SK-N-SH treated with all-trans-retinoic acid at 6 μM for 48 hours (cell line): ENCODE measurements around the gene MSL2.

Source experiments
- ATAC-seq: fragments of 200-7000 bp; cut with Tn5 transposase; 3 replicates; pipeline ENCODE4 v1.9.1; 2020; ENCODE audit warnings: mild to moderate bottlenecking, moderate library complexity
- ARNTL ChIP-seq: fragments of 450-650 bp; formaldehyde crosslinking; IDR thresholded peaks from 2 replicates; pipeline ENCODE4 v1.5.0; 2020; ENCODE audit warnings: low read depth, mild to moderate bottlenecking, moderate library complexity, borderline replicate concordance
- BACH2 ChIP-seq: fragments of 250-450 bp; sonication (Bioruptor Pico); IDR thresholded peaks from 2 replicates; pipeline ENCODE4 v1.9.0; 2021; ENCODE audit warnings: mild to moderate bottlenecking, borderline replicate concordance
- CREB5 ChIP-seq: fragments of 250-450 bp; sonication (Bioruptor Pico); IDR thresholded peaks from 2 replicates; pipeline ENCODE4 v1.5.1; 2020; ENCODE audit warnings: low read depth, mild to moderate bottlenecking, moderate library complexity
- CSDC2 ChIP-seq: fragments of 250-450 bp; sonication (Bioruptor Pico); IDR thresholded peaks from 2 replicates; pipeline ENCODE4 v1.5.0; 2020; ENCODE audit warnings: mild to moderate bottlenecking, moderate library complexity
- CSRNP3 ChIP-seq: fragments of 250-450 bp; sonication (Bioruptor Pico); IDR thresholded peaks from 2 replicates; pipeline ENCODE4 v1.5.1; 2021; ENCODE audit warnings: mild to moderate bottlenecking, moderate library complexity
- ESRRG ChIP-seq: fragments of 250-450 bp; sonication (Bioruptor Pico); IDR thresholded peaks from 2 replicates; pipeline ENCODE4 v1.6.1; 2021; ENCODE audit warnings: mild to moderate bottlenecking
- GLIS3 ChIP-seq: fragments of 250-450 bp; sonication (Bioruptor Pico); IDR thresholded peaks from 2 replicates; pipeline ENCODE4 v1.5.0; 2020; ENCODE audit warnings: mild to moderate bottlenecking, moderate library complexity
- ISL1 ChIP-seq: fragments of 250-450 bp; sonication (Bioruptor Pico); IDR thresholded peaks from 2 replicates; pipeline ENCODE4 v2.1.2; 2022; ENCODE audit warnings: mild to moderate bottlenecking, moderate library complexity
- OSR1 ChIP-seq: fragments of 250-450 bp; sonication (Bioruptor Pico); IDR thresholded peaks from 2 replicates; pipeline ENCODE4 v1.8.0; 2022; ENCODE audit warnings: moderate library complexity, mild to moderate bottlenecking, inconsistent platforms
- PATZ1 ChIP-seq: fragments of 250-450 bp; sonication (Bioruptor Pico); IDR thresholded peaks from 2 replicates; pipeline ENCODE4 v1.8.0; 2020; ENCODE audit warnings: mild to moderate bottlenecking, moderate library complexity, borderline replicate concordance
- POU6F1 ChIP-seq: fragments of 250-450 bp; sonication (Bioruptor Pico); IDR thresholded peaks from 2 replicates; pipeline ENCODE4 v1.8.0; 2021; ENCODE audit warnings: low read depth, mild to moderate bottlenecking, moderate library complexity, borderline replicate concordance
- PPARA ChIP-seq: fragments of 250-450 bp; sonication (Bioruptor Pico); IDR thresholded peaks from 2 replicates; pipeline ENCODE4 v1.5.0; 2020; ENCODE audit warnings: mild to moderate bottlenecking, borderline replicate concordance
- RARB ChIP-seq: fragments of 250-450 bp; sonication (Bioruptor Pico); IDR thresholded peaks from 2 replicates; pipeline ENCODE4 v1.8.0; 2021; ENCODE audit warnings: mild to moderate bottlenecking, moderate library complexity
- SNAI2 ChIP-seq: fragments of 250-450 bp; sonication (Bioruptor Pico); IDR thresholded peaks from 2 replicates; pipeline ENCODE4 v1.5.0; 2020; ENCODE audit warnings: mild to moderate bottlenecking, moderate library complexity
- TCF4 ChIP-seq: fragments of 250-450 bp; sonication (Bioruptor Pico); IDR thresholded peaks from 2 replicates; pipeline ENCODE4 v1.8.0; 2021; ENCODE audit warnings: mild to moderate bottlenecking, moderate library complexity, borderline replicate concordance
- TSHZ2 ChIP-seq: fragments of 250-450 bp; sonication (Bioruptor Pico); IDR thresholded peaks from 2 replicates; pipeline ENCODE4 v1.5.0; 2020; ENCODE audit warnings: mild to moderate bottlenecking, moderate library complexity
- ZC3H10 ChIP-seq: fragments of 250-450 bp; sonication (Bioruptor Pico); IDR thresholded peaks from 2 replicates; pipeline ENCODE4 v1.5.1; 2021; ENCODE audit warnings: mild to moderate bottlenecking, moderate library complexity
- ZFP3 ChIP-seq: fragments of 250-450 bp; sonication (Bioruptor Pico); IDR thresholded peaks from 2 replicates; pipeline ENCODE4 v1.5.0; 2020; ENCODE audit warnings: mild to moderate bottlenecking, moderate library complexity
- ZFP30 ChIP-seq: fragments of 450-650 bp; formaldehyde crosslinking; IDR thresholded peaks from 2 replicates; pipeline ENCODE4 v1.5.0; 2022; ENCODE audit warnings: mild to moderate bottlenecking, moderate library complexity
- ZNF565 ChIP-seq: fragments of 450-650 bp; formaldehyde crosslinking; conservative IDR thresholded peaks from 2 replicates; pipeline ENCODE4 v1.5.0; 2020; ENCODE audit warnings: low read depth, mild to moderate bottlenecking, moderate library complexity
- ZNF8 ChIP-seq: fragments of 450-650 bp; formaldehyde crosslinking; IDR thresholded peaks from 2 replicates; pipeline ENCODE4 v1.5.0; 2020; ENCODE audit warnings: mild to moderate bottlenecking, moderate library complexity

MSL2 gene

GRCh38 chr3:136136454-136136853 lies 59.7 kb downstream of the MSL2 start:
- no peak for ATAC-seq
- no peak for TF ChIP-seq POU6F1 (CRISPR knock-in tag)
- TF ChIP-seq ZFP30 = no peak
- no peak for TF ChIP-seq SNAI2 (CRISPR knock-in tag)
- no peak for TF ChIP-seq PATZ1 (CRISPR knock-in tag)
- TF ChIP-seq TCF4 (CRISPR knock-in tag) = no peak
- no peak for TF ChIP-seq GLIS3 (CRISPR knock-in tag)
- TF ChIP-seq TSHZ2 = no peak
- TF ChIP-seq BACH2 (CRISPR knock-in tag) = no peak
- TF ChIP-seq CSRNP3 (CRISPR knock-in tag) = no peak
- TF ChIP-seq CSDC2 = no peak
- no peak for TF ChIP-seq ZFP3 (CRISPR knock-in tag)

- TF ChIP-seq ZC3H10 (CRISPR knock-in tag) (no peak), ISL1 (CRISPR knock-in tag) (no peak), RARB (CRISPR knock-in tag) (no peak), CSDC2 (no peak), TSHZ2 (no peak), ARNTL (CRISPR knock-in tag) (no peak), GLIS3 (CRISPR knock-in tag) (no peak), ZNF8 (CRISPR knock-in tag) (no peak), ESRRG (CRISPR knock-in tag) (no peak), PATZ1 (CRISPR knock-in tag) (no peak), PPARA (CRISPR knock-in tag) (no peak), POU6F1 (CRISPR knock-in tag) (no peak), CREB5 (no peak), OSR1 (CRISPR knock-in tag) (no peak), ZNF565 (CRISPR knock-in tag) (no peak)
- TF ChIP-seq, all 23 proteins: peak for 0
- no peak; the same call in 2 of the 3 replicates for ATAC-seq
These were observed 60.9 kb downstream of the MSL2 start for GRCh38 chr3:136135039-136135802.
